RCC 7860 (cell line): ENCODE measurements around the gene PDE1C.
A peak's percentile ranks its signal among the peaks of the same experiment; 100 is the strongest.

Experiments used
- DNase-seq: peaks from one replicate; pipeline ENCODE4 v3.0.0-alpha.2; 2015; ENCODE audit warnings: low spot score
- FAIRE-seq: peaks from 2 replicates; lab custom pipeline; 2012; peaks lifted over from hg19 to GRCh38; lab: Jason Lieb, UNC

Gene PDE1C

GRCh38 chr7:31735991-31736982 lies 333.9 kb downstream of the PDE1C start:
- DNase-seq (peak; percentile 28), FAIRE-seq (peak; percentile 56)

GRCh38 chr7:31734456-31734855 lies 335.8 kb downstream of the PDE1C start:
- FAIRE-seq (no peak), DNase-seq (no peak)

DNA sequence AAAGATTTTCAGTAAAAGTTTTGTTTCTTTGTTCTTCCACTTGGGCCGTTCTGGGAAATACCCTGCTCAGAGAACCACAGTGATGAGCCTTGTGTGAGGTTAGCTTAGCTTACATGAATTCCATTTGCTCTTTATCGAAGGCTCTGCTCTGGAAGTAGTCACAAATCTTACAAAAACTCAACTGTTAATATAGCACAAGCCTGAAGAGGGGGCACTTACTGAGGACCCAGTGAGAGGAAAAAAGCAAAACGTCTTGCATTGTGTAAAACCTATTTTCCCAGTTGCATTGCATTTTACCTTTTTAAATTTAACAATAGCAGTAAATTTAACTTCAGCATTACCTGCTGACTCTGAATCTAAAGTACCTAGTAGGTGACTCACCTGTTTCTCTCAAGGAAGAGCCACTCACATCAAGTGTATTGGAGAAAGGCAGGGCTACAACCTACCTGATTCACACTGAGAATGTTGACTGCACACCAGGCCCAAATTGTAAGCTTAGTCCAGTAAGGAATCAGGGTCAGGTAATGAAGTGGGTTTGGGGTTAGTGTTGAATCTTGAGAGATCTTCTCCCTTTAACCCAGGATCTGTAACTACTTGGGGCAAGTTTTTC lies 340.9 kb downstream of the PDE1C start:
- DNase-seq: no peak

GRCh38 chr7:31724696-31725095 lies 345.5 kb downstream of the PDE1C start:
- no peak for DNase-seq
- no peak for FAIRE-seq

More for the DNA sequence above, 340.9 kb downstream of the PDE1C start:
- FAIRE-seq: no peak

- no peak for DNase-seq
- FAIRE-seq: no peak
These were observed 349.8 kb downstream of the PDE1C start for GRCh38 chr7:31720366-31720765.

- FAIRE-seq (no peak), DNase-seq (no peak)
These were observed 353.9 kb downstream of the PDE1C start for GRCh38 chr7:31716355-31716754.

DNA sequence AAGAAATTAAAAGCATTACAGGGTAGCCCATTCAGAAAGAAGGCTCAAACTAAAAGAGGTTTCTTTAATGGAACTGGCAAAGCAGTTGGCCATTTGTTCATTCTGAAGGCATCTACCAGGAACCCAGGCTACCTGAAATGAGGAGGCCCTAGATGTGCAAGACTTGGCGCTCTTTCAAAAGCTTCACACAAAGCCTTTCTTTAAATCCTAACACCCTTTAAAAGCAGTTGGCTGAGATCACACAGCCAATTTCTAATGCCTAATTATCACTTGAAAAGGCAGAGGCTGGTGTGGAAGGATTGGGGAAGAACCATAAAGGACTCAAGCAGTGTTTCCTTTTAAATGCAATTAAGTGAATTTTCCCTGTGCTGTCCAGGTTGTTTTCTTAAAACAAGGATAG lies 360.0 kb downstream of the PDE1C start:
- no peak for FAIRE-seq
- no peak for DNase-seq

DNA sequence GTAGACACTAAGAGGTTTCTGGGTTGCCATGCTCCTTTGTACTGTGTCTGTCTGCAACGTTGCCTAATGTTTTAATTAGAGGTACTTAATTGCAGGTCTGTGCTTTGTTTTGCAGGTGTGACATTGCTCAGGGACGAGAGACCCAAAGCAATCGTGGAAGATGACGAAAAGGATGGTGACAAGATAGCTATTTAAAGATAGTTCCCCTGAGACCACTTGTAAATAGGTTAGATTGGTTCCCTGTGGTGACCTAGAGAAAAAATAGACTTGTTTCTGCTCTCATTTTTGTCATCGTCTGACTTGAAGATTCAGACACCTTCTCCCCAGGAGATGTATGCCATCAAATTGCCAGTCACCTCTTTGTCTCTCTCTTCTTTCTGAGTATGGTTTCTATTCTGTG lies 363.1 kb downstream of the PDE1C start:
- no peak for FAIRE-seq
- no peak for DNase-seq

DNA sequence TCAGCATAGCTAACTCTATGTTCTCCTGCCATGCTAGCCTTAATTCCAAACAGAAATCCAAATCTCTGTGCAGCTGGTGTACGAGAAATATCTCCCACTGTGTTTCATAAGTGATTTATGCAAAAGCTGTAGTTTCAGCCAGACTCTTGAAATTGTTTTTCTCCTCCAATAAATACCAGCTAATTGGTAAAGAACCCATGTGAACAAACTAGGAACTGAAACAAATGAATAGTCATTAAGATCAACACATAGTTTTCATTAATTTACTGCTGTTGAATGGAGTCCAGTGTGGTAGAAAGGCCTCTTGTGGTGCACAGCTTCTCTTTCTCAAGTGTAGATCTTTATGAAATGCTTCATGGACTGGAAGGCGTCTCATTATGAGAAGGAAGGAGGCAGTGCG lies 364.8 kb downstream of the PDE1C start:
- no peak for FAIRE-seq
- DNase-seq: no peak

DNA sequence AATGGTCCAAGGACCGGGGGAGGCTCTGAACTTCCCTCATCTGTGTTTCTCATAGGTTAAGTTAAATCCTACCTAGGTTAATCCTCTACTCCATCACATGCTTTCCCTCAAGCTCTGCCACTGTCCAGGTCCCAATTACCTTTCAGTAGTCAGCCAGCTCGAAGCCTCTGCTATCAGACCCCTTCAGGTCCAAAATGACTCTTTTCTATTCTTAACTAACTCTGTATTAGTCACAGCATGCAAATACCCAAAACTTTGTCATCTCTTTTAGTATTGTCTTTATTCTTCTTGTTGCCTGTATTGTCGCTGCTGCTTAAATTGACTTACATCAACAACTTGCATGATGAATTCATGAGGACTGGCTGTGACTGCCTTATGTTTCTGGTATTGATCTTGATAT lies 367.9 kb downstream of the PDE1C start:
- FAIRE-seq (no peak), DNase-seq (no peak)
